Psoas muscle (tissue), 8 donors: ENCODE results near the gene HMGN3. TPM values are rescaled to one million over a fixed set of nuclear protein-coding genes. Genes with fewer than 3 reads are reported as not detected.

ENCODE experiments used
- ATAC-seq, 4 donors: fragments of 200-7000 bp; cut with Tn5 transposase; one replicate each; pipeline ENCODE4 v1.9.1; 2020; ENCODE audit warnings: moderate library complexity in 3 of 4, mild to moderate bottlenecking in 2 of 4
- DNase-seq, 2 donors: peaks; one replicate each; pipeline ENCODE4 v3.0.0-alpha.2; 2020
- H3K27ac ChIP-seq: fragments of 200-600 bp; one replicate; pipeline ENCODE4 v1.8.0; 2022
- H3K27me3 ChIP-seq, 3 donors: fragments of 200-600 bp in 1 of 3; one replicate each; pipeline versions ENCODE4 v1.6.1 to v1.8.0; 2013 to 2022; ENCODE audit warnings: low read length in 2 of 3, mild to moderate bottlenecking in 2 of 3, moderate library complexity in 1 of 3; ENCODE audit not compliant: insufficient read depth in 3 of 3
- H3K36me3 ChIP-seq, 2 donors: fragments of 200-600 bp in 1 of 2; one replicate each; pipeline versions ENCODE4 v1.6.1 to v1.8.0; 2013 to 2022; ENCODE audit warnings: low read depth in 1 of 2, mild to moderate bottlenecking in 1 of 2, moderate library complexity in 1 of 2; ENCODE audit not compliant: insufficient read depth in 1 of 2
- H3K4me1 ChIP-seq: fragments of 200-600 bp; one replicate; pipeline ENCODE4 v1.8.0; 2022
- H3K4me3 ChIP-seq: fragments of 200-600 bp; one replicate; pipeline ENCODE4 v1.8.0; 2022; ENCODE audit warnings: mild to moderate bottlenecking
- H3K9me3 ChIP-seq: fragments of 200-600 bp; one replicate; pipeline ENCODE4 v1.8.0; 2022
- WGBS, 3 donors: extraction: QIAGEN DNeasy Blood & Tissue Kit; methylation state at CpG; one replicate each; pipeline versions ENCODE4 v1.1.6 to v1.1.7; 2013; 5-methylcytosine and 5-hydroxymethylcytosine counted together
- intact Hi-C, 2 donors: fragments of 100-400 bp; cut with DNase I; formaldehyde crosslinking; loops; one replicate each; pipeline versions ENCODE4 v1.11.0 to v1.14.2; 2022
- polyA plus RNA-seq, 3 donors: library from polyadenylated mRNA; stranded (reverse); fragments of 200-250 nt; gene quantifications; one replicate each; pipeline ENCODE4 v1.2.3, GENCODE V29; 2013
- total RNA-seq, 4 donors: library from RNA; stranded (reverse); fragmentation: NEBNext Ultra II Directional in 2 of 4; extraction: Animal tissue kit (Norgen Biotek cat#: 25700) in 2 of 4; gene quantifications; one replicate each; pipeline versions ENCODE4 v1.2.1 to v1.2.4, GENCODE V29; 2021 to 2023
- TF ChIP-seq, protein P1 (sequence below): fragments of 200-600 bp; IDR thresholded peaks from one replicate; pipeline ENCODE4 v1.8.0; 2022; ENCODE audit warnings: antibody characterized with exemption
- donor health status: healthy with polysubstance abuse.
- donor health status: DM: no; HTN: no; CAD: no; lungs with moderate emphysema.
- donor health status: Bipolar disorder and iron deficiency.
- donor health status: healthy.
- donor health status: DM: yes; HTN: yes; CAD: no.
- donor health status: DM: no; HTN: no; CAD: no.
- donor health status: DM: no; HTN: no; CAD: no.
- donor health status: DM: yes; HTN: yes; CAD: no.

HMGN3 gene
- total and polyA plus RNA-seq, 7 donors = 20.5 to 50.1 (median 38.6) TPM

GRCh38 chr6:79180052-79180451, 54.4 kb downstream of the HMGN3 start:
- ATAC-seq = no peak
- no peaks in the 10 kb centered on the region for H3K27me3 ChIP-seq
- H3K4me3 ChIP-seq = no peak overlapping the region
- WGBS, 3 donors = 69 to 76% (median 75%) methylated on average over 2 of the region's 2 CpGs
- no peak overlapping the region for H3K27ac ChIP-seq
- DNase-seq = no peak
- TF ChIP-seq, protein P1, sequence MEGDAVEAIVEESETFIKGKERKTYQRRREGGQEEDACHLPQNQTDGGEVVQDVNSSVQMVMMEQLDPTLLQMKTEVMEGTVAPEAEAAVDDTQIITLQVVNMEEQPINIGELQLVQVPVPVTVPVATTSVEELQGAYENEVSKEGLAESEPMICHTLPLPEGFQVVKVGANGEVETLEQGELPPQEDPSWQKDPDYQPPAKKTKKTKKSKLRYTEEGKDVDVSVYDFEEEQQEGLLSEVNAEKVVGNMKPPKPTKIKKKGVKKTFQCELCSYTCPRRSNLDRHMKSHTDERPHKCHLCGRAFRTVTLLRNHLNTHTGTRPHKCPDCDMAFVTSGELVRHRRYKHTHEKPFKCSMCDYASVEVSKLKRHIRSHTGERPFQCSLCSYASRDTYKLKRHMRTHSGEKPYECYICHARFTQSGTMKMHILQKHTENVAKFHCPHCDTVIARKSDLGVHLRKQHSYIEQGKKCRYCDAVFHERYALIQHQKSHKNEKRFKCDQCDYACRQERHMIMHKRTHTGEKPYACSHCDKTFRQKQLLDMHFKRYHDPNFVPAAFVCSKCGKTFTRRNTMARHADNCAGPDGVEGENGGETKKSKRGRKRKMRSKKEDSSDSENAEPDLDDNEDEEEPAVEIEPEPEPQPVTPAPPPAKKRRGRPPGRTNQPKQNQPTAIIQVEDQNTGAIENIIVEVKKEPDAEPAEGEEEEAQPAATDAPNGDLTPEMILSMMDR = no peak
- intact Hi-C loops = no loop called here
- no peaks in the 10 kb centered on the region for H3K4me1 ChIP-seq
- H3K36me3 ChIP-seq = no peaks in the 10 kb centered on the region
- no peaks in the 10 kb centered on the region for H3K9me3 ChIP-seq

DNA sequence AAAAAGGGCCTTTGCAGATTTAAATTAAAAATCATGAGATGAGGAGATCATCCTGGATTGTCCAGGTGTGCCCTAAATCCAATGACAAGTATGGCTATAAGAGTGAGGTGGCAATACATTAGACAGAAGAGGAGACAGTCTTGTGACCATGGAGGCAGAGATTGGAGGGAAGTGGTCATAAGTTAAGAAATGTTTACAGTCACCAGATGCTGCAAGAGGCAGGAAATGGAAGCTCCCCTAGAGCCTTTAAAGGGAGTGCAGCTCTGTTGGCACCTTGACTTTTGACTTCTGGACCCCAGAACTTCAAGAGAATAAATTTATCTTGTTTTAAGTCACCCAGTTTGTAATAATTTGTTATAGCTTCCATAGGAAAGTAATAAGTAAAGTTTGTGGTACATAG, 61.1 kb downstream of the HMGN3 start:
- H3K4me1 ChIP-seq = peaks cover 3% of the 10 kb centered on the region
- H3K4me3 ChIP-seq = no peak overlapping the region
- no peak for DNase-seq
- H3K36me3 ChIP-seq = no peaks in the 10 kb centered on the region
- no peaks in the 10 kb centered on the region for H3K9me3 ChIP-seq
- intact Hi-C loops = no loop called here
- ATAC-seq = no peak
- TF ChIP-seq, protein P1 = no peak
- H3K27me3 ChIP-seq = no peaks in the 10 kb centered on the region
- no peak overlapping the region for H3K27ac ChIP-seq

- H3K4me1 ChIP-seq = peaks cover 7% of the 10 kb centered on the region
- no peak overlapping the region for H3K27ac ChIP-seq
- TF ChIP-seq, protein P1 = no peak
- no peaks in the 10 kb centered on the region for H3K36me3 ChIP-seq
- WGBS, 3 donors = 54 to 67% (median 67%) methylated on average over 3 of the region's 3 CpGs
- H3K9me3 ChIP-seq = no peaks in the 10 kb centered on the region
- no peak for ATAC-seq
- no peak overlapping the region for H3K4me3 ChIP-seq
- H3K27me3 ChIP-seq = no peaks in the 10 kb centered on the region
- no peak for DNase-seq
- intact Hi-C loops = no loop called here
These were observed 63.5 kb downstream of the HMGN3 start for GRCh38 chr6:79170959-79171358.

DNA sequence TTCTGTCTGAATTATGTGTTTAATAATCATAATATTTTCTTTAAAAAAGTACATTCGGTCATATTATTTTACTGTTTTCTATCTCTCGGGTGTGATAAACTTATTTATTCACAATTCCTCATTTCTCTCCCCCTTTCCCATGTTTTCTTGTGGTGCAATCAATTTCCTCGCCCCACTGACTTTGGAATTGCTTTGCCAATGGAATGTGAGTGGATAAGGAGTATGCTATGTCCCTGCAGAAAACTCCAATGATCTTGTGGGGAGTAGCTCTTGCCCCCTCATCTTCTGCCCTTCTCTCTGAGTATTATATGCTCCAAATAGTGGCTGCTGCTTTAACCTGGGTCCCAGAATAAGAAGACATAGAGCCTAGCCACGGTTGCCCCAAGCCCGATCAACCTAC, 64.1 kb downstream of the HMGN3 start:
- no peak overlapping the region for H3K27ac ChIP-seq
- intact Hi-C loops = no loop called here
- 65 to 74% (median 67%) methylated on average over 5 of the region's 5 CpGs for WGBS, 3 donors

DNA sequence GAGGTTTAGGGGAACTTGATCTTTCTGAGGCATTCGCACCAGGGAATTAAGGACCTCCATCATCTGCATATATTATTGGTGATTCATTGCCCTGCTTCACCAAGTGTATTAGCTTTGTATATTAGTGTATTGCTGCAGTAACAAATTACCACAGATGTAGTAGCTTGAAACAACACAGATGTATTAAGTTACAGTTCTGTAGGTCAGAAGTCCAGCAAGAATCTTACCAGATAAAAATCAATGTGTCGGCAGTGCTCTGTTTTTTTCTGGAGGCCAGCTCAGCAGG, 65.8 kb downstream of the HMGN3 start:
- TF ChIP-seq, protein P1 = no peak
- intact Hi-C loops = no loop called here
- ATAC-seq (no peak), DNase-seq (no peak)
- Histone ChIP-seq H3K4me3 (no peak overlapping the region), H3K4me1 (peaks cover 7% of the 10 kb centered on the region), H3K27ac (no peak overlapping the region), H3K9me3 (no peaks in the 10 kb centered on the region), H3K27me3 (no peaks in the 10 kb centered on the region), H3K36me3 (no peaks in the 10 kb centered on the region)
- 33 to 48% (median 39%) methylated on average over 2 of the region's 2 CpGs for WGBS, 3 donors

More for the DNA sequence above, 64.1 kb downstream of the HMGN3 start:
- ATAC-seq (no peak), DNase-seq (no peak)
- no peaks in the 10 kb centered on the region for H3K36me3 ChIP-seq
- TF ChIP-seq, protein P1 = no peak
- H3K27me3 ChIP-seq = no peaks in the 10 kb centered on the region
- H3K9me3 ChIP-seq = no peaks in the 10 kb centered on the region
- H3K4me1 ChIP-seq = peaks cover 7% of the 10 kb centered on the region
- H3K4me3 ChIP-seq = no peak overlapping the region
